ENCODE data around the gene EYS. TPM values are rescaled to one million over a fixed set of nuclear protein-coding genes. Genes with fewer than 3 reads are reported as not detected.

Gene EYS
- total and polyA plus RNA-seq, 2 of the 8 experiments (the other 6 are each of a cell fraction or from before 2014, with no cell fraction given) = 0.05 to 0.13 TPM

DNA sequence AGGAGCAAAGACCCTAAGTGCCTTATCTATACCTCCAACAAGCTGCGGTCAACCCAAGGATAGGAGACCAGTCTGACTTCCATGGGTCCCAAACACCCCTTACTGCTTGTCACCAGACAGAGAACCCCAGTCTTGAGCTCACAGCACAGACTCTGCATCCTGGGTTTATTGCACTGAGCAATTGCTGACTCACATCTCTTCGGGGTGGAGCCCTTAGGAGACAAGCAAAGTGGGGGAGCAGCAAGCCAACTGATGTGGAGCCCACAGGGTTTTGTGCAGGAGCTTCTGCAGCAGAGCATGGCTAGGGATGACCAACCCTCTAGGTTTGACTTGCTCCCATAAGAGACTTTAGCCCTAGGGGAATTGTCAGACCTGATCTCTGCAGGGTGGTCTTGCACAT is 38.6 kb upstream of the EYS start (continued):
- TF ChIP-seq, protein P1, sequence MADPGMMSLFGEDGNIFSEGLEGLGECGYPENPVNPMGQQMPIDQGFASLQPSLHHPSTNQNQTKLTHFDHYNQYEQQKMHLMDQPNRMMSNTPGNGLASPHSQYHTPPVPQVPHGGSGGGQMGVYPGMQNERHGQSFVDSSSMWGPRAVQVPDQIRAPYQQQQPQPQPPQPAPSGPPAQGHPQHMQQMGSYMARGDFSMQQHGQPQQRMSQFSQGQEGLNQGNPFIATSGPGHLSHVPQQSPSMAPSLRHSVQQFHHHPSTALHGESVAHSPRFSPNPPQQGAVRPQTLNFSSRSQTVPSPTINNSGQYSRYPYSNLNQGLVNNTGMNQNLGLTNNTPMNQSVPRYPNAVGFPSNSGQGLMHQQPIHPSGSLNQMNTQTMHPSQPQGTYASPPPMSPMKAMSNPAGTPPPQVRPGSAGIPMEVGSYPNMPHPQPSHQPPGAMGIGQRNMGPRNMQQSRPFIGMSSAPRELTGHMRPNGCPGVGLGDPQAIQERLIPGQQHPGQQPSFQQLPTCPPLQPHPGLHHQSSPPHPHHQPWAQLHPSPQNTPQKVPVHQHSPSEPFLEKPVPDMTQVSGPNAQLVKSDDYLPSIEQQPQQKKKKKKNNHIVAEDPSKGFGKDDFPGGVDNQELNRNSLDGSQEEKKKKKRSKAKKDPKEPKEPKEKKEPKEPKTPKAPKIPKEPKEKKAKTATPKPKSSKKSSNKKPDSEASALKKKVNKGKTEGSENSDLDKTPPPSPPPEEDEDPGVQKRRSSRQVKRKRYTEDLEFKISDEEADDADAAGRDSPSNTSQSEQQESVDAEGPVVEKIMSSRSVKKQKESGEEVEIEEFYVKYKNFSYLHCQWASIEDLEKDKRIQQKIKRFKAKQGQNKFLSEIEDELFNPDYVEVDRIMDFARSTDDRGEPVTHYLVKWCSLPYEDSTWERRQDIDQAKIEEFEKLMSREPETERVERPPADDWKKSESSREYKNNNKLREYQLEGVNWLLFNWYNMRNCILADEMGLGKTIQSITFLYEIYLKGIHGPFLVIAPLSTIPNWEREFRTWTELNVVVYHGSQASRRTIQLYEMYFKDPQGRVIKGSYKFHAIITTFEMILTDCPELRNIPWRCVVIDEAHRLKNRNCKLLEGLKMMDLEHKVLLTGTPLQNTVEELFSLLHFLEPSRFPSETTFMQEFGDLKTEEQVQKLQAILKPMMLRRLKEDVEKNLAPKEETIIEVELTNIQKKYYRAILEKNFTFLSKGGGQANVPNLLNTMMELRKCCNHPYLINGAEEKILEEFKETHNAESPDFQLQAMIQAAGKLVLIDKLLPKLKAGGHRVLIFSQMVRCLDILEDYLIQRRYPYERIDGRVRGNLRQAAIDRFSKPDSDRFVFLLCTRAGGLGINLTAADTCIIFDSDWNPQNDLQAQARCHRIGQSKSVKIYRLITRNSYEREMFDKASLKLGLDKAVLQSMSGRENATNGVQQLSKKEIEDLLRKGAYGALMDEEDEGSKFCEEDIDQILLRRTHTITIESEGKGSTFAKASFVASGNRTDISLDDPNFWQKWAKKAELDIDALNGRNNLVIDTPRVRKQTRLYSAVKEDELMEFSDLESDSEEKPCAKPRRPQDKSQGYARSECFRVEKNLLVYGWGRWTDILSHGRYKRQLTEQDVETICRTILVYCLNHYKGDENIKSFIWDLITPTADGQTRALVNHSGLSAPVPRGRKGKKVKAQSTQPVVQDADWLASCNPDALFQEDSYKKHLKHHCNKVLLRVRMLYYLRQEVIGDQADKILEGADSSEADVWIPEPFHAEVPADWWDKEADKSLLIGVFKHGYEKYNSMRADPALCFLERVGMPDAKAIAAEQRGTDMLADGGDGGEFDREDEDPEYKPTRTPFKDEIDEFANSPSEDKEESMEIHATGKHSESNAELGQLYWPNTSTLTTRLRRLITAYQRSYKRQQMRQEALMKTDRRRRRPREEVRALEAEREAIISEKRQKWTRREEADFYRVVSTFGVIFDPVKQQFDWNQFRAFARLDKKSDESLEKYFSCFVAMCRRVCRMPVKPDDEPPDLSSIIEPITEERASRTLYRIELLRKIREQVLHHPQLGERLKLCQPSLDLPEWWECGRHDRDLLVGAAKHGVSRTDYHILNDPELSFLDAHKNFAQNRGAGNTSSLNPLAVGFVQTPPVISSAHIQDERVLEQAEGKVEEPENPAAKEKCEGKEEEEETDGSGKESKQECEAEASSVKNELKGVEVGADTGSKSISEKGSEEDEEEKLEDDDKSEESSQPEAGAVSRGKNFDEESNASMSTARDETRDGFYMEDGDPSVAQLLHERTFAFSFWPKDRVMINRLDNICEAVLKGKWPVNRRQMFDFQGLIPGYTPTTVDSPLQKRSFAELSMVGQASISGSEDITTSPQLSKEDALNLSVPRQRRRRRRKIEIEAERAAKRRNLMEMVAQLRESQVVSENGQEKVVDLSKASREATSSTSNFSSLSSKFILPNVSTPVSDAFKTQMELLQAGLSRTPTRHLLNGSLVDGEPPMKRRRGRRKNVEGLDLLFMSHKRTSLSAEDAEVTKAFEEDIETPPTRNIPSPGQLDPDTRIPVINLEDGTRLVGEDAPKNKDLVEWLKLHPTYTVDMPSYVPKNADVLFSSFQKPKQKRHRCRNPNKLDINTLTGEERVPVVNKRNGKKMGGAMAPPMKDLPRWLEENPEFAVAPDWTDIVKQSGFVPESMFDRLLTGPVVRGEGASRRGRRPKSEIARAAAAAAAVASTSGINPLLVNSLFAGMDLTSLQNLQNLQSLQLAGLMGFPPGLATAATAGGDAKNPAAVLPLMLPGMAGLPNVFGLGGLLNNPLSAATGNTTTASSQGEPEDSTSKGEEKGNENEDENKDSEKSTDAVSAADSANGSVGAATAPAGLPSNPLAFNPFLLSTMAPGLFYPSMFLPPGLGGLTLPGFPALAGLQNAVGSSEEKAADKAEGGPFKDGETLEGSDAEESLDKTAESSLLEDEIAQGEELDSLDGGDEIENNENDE (IDR thresholded peaks at IDR 0.05; ENCODE audit: insufficient replicate concordance, low read length) = no peak
- no peak for TF ChIP-seq POLR2A (IDR thresholded peaks at IDR 0.05; ENCODE audit: control extremely low read depth in 1 of 2, low read depth in 2 of 2, low read length in 2 of 2)
- no peak for TF ChIP-seq POLR2AphosphoS5 (IDR thresholded peaks at IDR 0.05; ENCODE audit: low read depth, low read length)

All from H1 (cell line).